GM18505 (cell line): Measurements from ENCODE around the gene UBE3B.

Experiments
- ATAC-seq: cut with Tn5 transposase; IDR thresholded peaks from one replicate; pipeline ENCODE4 v1.9.1; 2021; ENCODE audit not compliant: unreplicated experiment
- POLR2A ChIP-seq: IDR thresholded peaks from 4 replicates; pipeline ENCODE4 v1.6.1; 2011; ENCODE audit warnings: borderline replicate concordance; ENCODE audit not compliant: insufficient read depth, insufficient read length; ENCODE audit errors: extremely low read depth

UBE3B gene

GRCh38 chr12:109445191-109445609 lies 32.2 kb upstream of the UBE3B start:
- TF ChIP-seq POLR2A = no peak
- no peak for ATAC-seq

GRCh38 chr12:109446869-109447268 lies 30.6 kb upstream of the UBE3B start:
- no peak for TF ChIP-seq POLR2A
- no peak for ATAC-seq

DNA sequence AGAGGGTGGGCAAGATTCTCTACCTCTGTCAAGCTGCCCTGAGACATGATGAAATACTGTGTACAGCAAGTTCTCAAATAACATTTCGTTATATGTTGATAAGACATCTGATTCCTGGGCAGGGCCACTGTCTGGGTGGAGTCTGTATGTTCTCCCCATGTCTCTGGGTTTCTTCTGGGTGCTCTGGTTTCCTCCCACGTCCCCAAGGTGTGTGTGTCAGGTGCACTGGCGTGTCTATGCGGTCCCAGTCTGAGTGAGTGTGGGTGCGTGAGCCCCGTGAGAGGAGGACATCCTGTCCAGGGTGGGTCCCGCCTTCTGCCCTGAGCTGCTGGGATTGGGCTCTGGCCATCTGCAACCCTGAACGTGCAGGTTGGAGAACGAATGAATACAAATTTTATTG lies 30.0 kb upstream of the UBE3B start:
- TF ChIP-seq POLR2A = no peak
- ATAC-seq = no peak

GRCh38 chr12:109448272-109448671 lies 29.2 kb upstream of the UBE3B start:
- TF ChIP-seq POLR2A = no peak
- ATAC-seq = no peak

- ATAC-seq = no peak
- TF ChIP-seq POLR2A = no peak
Observed at GRCh38 chr12:109448707-109449390, 28.6 kb upstream of the UBE3B start.

DNA sequence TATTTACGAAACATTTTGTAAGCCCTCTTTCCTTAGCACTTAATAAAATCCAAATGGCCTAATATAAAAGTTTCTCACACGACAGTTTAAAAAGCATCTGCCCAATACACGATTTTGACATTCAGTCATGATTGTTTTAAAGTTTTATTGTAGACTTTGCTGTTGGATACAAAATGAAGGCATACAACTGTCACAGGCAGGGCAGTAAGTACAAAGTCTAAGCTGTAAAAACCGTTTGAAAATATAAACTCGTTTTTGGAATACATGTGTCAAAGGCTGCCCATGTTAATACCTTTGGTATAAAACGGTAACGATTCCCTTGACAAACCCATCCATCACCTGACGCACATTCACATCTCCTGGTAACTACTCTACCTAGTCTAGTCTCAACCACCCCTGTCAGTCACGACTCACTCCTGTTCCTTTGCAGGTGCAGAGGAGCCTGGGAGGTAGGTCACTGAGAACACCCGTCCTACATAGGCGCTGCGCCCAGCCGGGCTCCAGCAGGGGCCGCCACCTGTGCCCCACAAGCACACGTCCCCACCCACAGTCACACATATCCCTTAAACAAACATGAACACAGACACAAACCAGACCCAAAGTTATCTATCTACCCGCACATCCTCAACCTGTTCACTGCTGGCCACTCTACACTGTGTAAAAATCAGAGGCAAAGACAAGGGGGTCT lies 27.4 kb upstream of the UBE3B start:
- no peak for ATAC-seq
- TF ChIP-seq POLR2A = no peak

DNA sequence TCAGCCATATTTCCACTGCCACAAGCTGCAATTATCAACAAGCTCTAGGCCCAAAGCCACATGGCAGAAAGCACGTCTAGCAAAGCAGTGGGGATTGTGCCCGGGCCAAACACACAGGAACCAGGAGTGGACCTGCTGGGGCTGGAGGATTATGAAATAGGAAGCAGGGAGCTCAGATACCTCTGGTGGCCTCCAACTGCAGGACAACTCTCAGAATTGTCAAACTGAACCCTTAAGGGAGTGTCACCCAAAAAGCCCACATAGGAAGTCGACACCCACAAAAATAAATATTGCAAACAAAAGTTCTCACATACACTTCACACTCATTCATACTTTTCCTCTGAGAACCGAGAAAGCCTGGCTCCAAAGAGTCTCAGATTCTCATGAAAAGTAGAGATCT lies 26.5 kb upstream of the UBE3B start:
- no peak for ATAC-seq
- no peak for TF ChIP-seq POLR2A

GRCh38 chr12:109451400-109451799 lies 26.0 kb upstream of the UBE3B start:
- no peak for TF ChIP-seq POLR2A
- ATAC-seq = no peak

- no peak for ATAC-seq
- TF ChIP-seq POLR2A = no peak
Observed at GRCh38 chr12:109452489-109452888, 24.9 kb upstream of the UBE3B start.

- no peak for TF ChIP-seq POLR2A
- no peak for ATAC-seq
Observed at GRCh38 chr12:109455706-109456105, 21.7 kb upstream of the UBE3B start.

GRCh38 chr12:109458086-109458485 lies 19.3 kb upstream of the UBE3B start:
- no peak for ATAC-seq
- no peak for TF ChIP-seq POLR2A

GRCh38 chr12:109458771-109459208 lies 18.6 kb upstream of the UBE3B start:
- no peak for TF ChIP-seq POLR2A
- ATAC-seq = no peak

DNA sequence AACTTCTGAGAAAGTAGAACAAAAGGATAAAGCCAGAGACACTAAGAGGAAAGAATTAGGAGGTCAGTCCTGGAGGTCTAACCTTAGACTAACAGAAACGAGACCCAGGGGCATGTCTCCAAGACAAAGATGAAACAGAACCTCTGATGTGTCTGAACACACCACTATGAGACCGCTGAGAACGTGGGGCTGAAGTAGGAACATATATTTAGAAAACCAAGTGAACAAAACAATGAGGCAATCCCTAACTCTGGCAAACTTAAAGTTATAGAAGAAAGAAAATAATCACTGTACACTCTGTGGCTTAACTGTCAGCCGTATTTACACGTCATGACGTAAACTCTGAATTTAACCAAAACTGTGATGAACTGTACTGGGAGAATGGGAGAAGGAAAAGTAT lies 18.2 kb upstream of the UBE3B start:
- no peak for ATAC-seq
- TF ChIP-seq POLR2A = no peak

GRCh38 chr12:109460538-109460937 lies 16.9 kb upstream of the UBE3B start:
- no peak for TF ChIP-seq POLR2A
- no peak for ATAC-seq

DNA sequence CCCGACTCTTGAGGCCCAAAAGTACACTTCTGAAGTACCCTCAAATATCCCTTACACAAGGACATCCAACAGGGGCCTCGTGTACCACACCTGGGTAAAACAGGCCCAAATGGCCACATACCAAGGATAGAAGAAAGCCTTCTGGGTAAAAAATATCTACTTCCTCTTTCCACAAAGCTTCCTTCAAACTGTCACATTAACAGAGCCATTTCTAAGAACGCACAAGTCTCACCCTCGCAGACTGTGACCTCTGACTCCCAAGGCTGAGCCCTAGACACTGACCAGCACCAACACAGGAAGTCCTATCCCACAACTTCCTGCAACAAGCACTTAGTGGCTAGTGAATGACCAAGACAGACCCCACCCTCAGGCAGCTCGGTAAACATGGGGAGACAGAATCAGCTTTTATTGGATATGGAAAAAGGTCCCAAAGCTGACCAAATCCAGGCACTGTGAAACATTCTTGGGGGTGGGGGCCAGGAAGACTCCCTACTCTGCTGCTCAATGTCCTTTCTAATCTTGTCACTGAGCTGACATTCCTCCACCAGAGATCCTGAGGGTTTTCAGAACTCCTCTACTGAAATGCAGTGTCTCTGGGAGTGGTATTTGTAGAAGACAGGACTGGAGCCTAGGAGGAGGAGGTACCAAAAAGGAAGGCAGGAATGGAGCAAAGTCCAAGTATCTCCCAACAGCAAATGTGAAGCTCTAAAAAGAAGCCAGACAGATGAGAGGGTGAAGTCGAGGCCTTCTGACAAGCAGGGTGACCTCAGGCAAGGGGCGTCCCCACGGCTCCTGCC lies 16.2 kb upstream of the UBE3B start:
- no peak for ATAC-seq
- no peak for TF ChIP-seq POLR2A
